K562 (cell line): ENCODE data around the gene PPP3CA. TPM values are rescaled to one million over a fixed set of nuclear protein-coding genes. Genes with fewer than 3 reads are reported as not detected.

Experiments used
- ATAC-seq: fragments of 200-7000 bp; cut with Tn5 transposase; 3 replicates; pipeline ENCODE4 v1.9.1; 2020; ENCODE audit warnings: moderate library complexity
- BruUV-seq: library from RNA; stranded (reverse); fragments of 400-500 nt; replicated peaks from 2 replicates; lab custom pipeline; 2021; lab: Mats Ljungman, UMichigan
- CTCF ChIA-PET: fragments of 300-600 bp; formaldehyde crosslinking; extraction: SDS; loops from one replicate; lab custom pipeline; 2021; ENCODE audit warnings: low intra/inter-chr PET ratio; lab: Yijun Ruan, JAX
- POLR2A ChIA-PET: fragments of 300-600, 350-650 bp; sonication (Branson Sonifier 250); formaldehyde crosslinking; extraction: SDS; loops from one replicate; lab custom pipeline; 2021; ENCODE audit warnings: antibody characterized with exemption, inconsistent platforms; lab: Yijun Ruan, JAX
- DNase-seq, 4 experiments: peaks; one replicate each; pipeline versions ENCODE4 v3.0.0 to v3.0.0-alpha.2; 2011 to 2018; ENCODE audit warnings: low spot score in 3 of 4, mixed read lengths in 3 of 4; ENCODE audit errors: extremely low read depth in 1 of 4
- FAIRE-seq: peaks from 2 replicates; lab custom pipeline; 2011; peaks lifted over from hg19 to GRCh38; lab: Jason Lieb, UNC
- H2AFZ ChIP-seq: 2 replicates; pipeline ENCODE4 v1.6.0; 2011; ENCODE audit warnings: low read depth, low read length, control low read depth, inconsistent platforms
- H3K27ac ChIP-seq: fragments of 200-600 bp; 3 replicates; pipeline ENCODE4 v1.8.0; 2011; ENCODE audit warnings: low read depth, mild to moderate bottlenecking, control low read depth, inconsistent platforms, low read length, moderate library complexity, mixed read lengths; ENCODE audit errors: extremely low read depth
- H3K27me3 ChIP-seq, 2 experiments: fragments of 300-600 bp in 1 of 2; 2 replicates in 1 of 2; 3 replicates in 1 of 2; pipeline versions ENCODE4 v1.6.0 to v1.8.0; 2011; ENCODE audit warnings: inconsistent platforms in 2 of 2, low read length in 2 of 2, mild to moderate bottlenecking in 1 of 2, mixed read lengths in 1 of 2, moderate library complexity in 1 of 2; ENCODE audit not compliant: control insufficient read depth in 2 of 2, insufficient read depth in 2 of 2
- H3K36me3 ChIP-seq: fragments of 300-600 bp; 3 replicates; pipeline ENCODE4 v1.8.0; 2011; ENCODE audit warnings: mild to moderate bottlenecking, low read length, inconsistent platforms; ENCODE audit not compliant: control insufficient read depth, insufficient read depth
- H3K4me1 ChIP-seq, 2 experiments: fragments of 200-600 bp in 1 of 2; replicated peaks in 1 of 2; 2 replicates in 1 of 2; 3 replicates in 1 of 2; pipeline versions ENCODE4 v1.5.1 to v1.8.0; 2011; ENCODE audit warnings: inconsistent platforms in 2 of 2, low read length in 2 of 2, mild to moderate bottlenecking in 1 of 2, mixed read lengths in 1 of 2, moderate library complexity in 1 of 2; ENCODE audit not compliant: control insufficient read depth in 2 of 2, insufficient read depth in 2 of 2
- H3K4me2 ChIP-seq: 2 replicates; pipeline ENCODE4 v1.6.1; 2011; ENCODE audit warnings: low read length, control low read depth, inconsistent platforms, mixed read lengths; ENCODE audit not compliant: insufficient read depth
- H3K4me3 ChIP-seq: fragments of 200-600 bp; sonication (generic), shearing (Covaris generic); 2 replicates; pipeline ENCODE4 v1.5.1; 2016; ENCODE audit warnings: control low read depth, inconsistent platforms
- H3K79me2 ChIP-seq: fragments of 200-600 bp; 3 replicates; pipeline ENCODE4 v1.8.0; 2011; ENCODE audit warnings: low read length, inconsistent platforms; ENCODE audit not compliant: control insufficient read depth, insufficient read depth
- H3K9ac ChIP-seq, 2 experiments: 2 replicates each; pipeline versions ENCODE4 v1.6.0 to v1.6.1; 2011; ENCODE audit warnings: low read depth in 2 of 2, low read length in 2 of 2, control low read depth in 1 of 2, inconsistent platforms in 1 of 2, mild to moderate bottlenecking in 1 of 2, mixed read lengths in 1 of 2; ENCODE audit not compliant: insufficient read depth in 1 of 2
- H3K9me1 ChIP-seq: one replicate; pipeline ENCODE4 v1.6.0; 2011; ENCODE audit warnings: inconsistent platforms, mild to moderate bottlenecking, low read length, moderate library complexity; ENCODE audit not compliant: control insufficient read depth, insufficient read depth
- H3K9me3 ChIP-seq: replicated peaks from 2 replicates; pipeline ENCODE4 v1.5.1; 2011; ENCODE audit warnings: low read depth, low read length, inconsistent platforms; ENCODE audit not compliant: control insufficient read depth, insufficient read depth
- H4K20me1 ChIP-seq: replicated peaks from 2 replicates; pipeline ENCODE4 v1.6.1; 2011; ENCODE audit warnings: low read length, inconsistent platforms, mixed read lengths; ENCODE audit not compliant: control insufficient read depth, insufficient read depth
- NFXL1 ChIP-seq: fragments of 450-650 bp; formaldehyde crosslinking; IDR thresholded peaks from 2 replicates; pipeline ENCODE4 v1.4.0; 2021; ENCODE audit warnings: mild to moderate bottlenecking
- RBM15 ChIP-seq: fragments of 200-400 bp; formaldehyde crosslinking; IDR thresholded peaks from 2 replicates; pipeline ENCODE4 v1.6.1; 2018; ENCODE audit warnings: mild to moderate bottlenecking, low read length, moderate library complexity; ENCODE audit not compliant: insufficient read depth
- ZNF217 ChIP-seq: sonication (generic); formaldehyde crosslinking; IDR thresholded peaks from 2 replicates; pipeline ENCODE4 v1.8.0; 2022; ENCODE audit warnings: mild to moderate bottlenecking, missing genetic modification reagents
- WGBS: fragments of 100-300 bp; shearing (Covaris generic); methylation state at CpG from one replicate; pipeline ENCODE4 v1.1.6; 2016; ENCODE audit warnings: low coverage, mixed read lengths; ENCODE audit not compliant: insufficient coverage; ENCODE audit errors: missing lambda C conversion rate; 5-methylcytosine and 5-hydroxymethylcytosine counted together
- in situ Hi-C: fragments of 300-500 bp; cut with MboI; formaldehyde crosslinking; loops from 4 replicates; pipeline ENCODE4 v1.15.0; 2018; ENCODE audit warnings: inconsistent platforms, mixed read lengths
- intact Hi-C: fragments of 100-400 bp; cut with micrococcal nuclease; formaldehyde crosslinking; loops from 2 replicates; pipeline ENCODE4 v1.14.2; 2022
- polyA plus RNA-seq, 8 experiments: library from polyadenylated mRNA; depleted of rRNA in 4 of 8; stranded (reverse) in 5 of 8; unstranded in 3 of 8; fragments of >200 nt; fragmentation: Nextera tagmentation in 2 of 8; fragmentation: Illumina TruSeq in 1 of 8; extraction: Ambion mirVana in 2 of 8; extraction: Trizol in 1 of 8; gene quantifications; 2 replicates each; pipeline versions ENCODE4 v1.2.1 to v1.2.3, GENCODE V29; 2011 to 2014; ENCODE audit warnings: inconsistent platforms in 1 of 8, missing spikeins in 1 of 8
- total RNA-seq, 7 experiments: library from RNA; depleted of rRNA in 6 of 7; stranded (reverse); fragments of >200 nt in 6 of 7; fragmentation: Illumina TruSeq in 2 of 7; extraction: Trizol in 2 of 7; gene quantifications; 2 replicates each; pipeline versions ENCODE4 v1.2.1 to v1.2.3, GENCODE V29; 2011 to 2021; ENCODE audit warnings: low replicate concordance in 1 of 7
- TF ChIP-seq, protein P1 (sequence below), 2 experiments: IDR thresholded peaks in 1 of 2; conservative IDR thresholded peaks in 1 of 2; 2 replicates each; pipeline ENCODE4 v1.6.1; 2016; ENCODE audit warnings: low read depth in 2 of 2, mild to moderate bottlenecking in 1 of 2, missing compliant biosample characterization in 1 of 2, missing genetic modification characterization in 1 of 2, moderate library complexity in 1 of 2
- TF ChIP-seq, protein P2 (sequence below): fragments of 450-650 bp; IDR thresholded peaks from 2 replicates; pipeline ENCODE4 v1.6.1; 2016; ENCODE audit warnings: mild to moderate bottlenecking, moderate library complexity

Gene PPP3CA
- total and polyA plus RNA-seq, 9 of the 15 experiments (the other 6 are each of a cell fraction or from before 2014, with no cell fraction given) = 0.94 to 3.2 (median 1.6) TPM

DNA sequence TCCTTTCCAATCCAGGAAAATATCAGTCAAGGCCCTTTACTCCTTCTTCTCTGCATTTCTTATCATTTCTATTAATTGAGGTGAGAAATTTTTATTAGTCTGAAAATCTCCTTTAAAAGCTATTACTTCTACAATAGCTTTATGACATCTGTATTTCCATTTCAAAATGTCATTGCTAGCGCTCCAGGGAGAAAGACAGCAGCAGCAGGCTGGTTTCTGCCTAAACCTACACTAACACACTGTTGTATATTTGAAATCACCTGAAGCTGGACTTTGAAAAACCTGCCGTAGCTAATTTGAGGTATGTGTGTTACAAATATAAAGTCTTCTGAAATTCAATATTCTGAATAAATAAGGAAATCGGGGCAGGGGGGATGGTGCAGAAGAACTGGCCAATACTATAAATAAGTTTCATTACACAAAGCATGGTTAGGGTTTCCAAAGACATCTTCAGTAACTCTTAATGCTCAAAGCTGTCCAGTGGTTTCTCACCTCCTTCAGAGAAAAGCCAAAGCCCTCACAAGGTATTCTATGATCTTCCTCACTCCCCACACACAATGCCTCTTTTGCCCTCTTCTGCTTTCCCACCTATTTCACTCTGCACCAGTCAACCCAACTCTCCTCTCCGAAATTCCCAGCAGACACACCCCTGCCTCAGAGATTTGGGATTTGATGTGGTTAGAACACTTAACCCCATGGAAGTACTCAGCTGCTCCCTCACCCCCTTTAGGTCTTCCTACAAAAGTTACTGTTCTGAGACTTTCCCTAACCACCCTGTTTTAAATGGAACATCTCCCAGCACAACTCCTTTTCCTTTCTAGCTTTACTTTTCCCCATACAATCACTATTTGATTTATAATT lies 122.7 kb downstream of the PPP3CA start:
- intact Hi-C loops = no loop called here
- no peak overlapping the region for H3K9ac ChIP-seq
- H4K20me1 ChIP-seq = no peaks in the 10 kb centered on the region
- no peak for DNase-seq
- ChIA-PET POLR2A (no interaction called here), CTCF (no interaction called here)
- 0% methylated on average over 4 of the region's 4 CpGs for WGBS
- in situ Hi-C loops = no loop called here
- no peak overlapping the region for H3K4me2 ChIP-seq
- no peak overlapping the region for H3K4me3 ChIP-seq
- H3K79me2 ChIP-seq = no peaks in the 10 kb centered on the region
- no peak for ATAC-seq
- FAIRE-seq = no peak
- no peak overlapping the region for H3K27ac ChIP-seq
- BruUV-seq = no TSS peak
- H3K36me3 ChIP-seq = no peaks in the 10 kb centered on the region
- H3K27me3 ChIP-seq = no peaks in the 10 kb centered on the region
- H3K4me1 ChIP-seq = no peaks in the 10 kb centered on the region
- no peak overlapping the region for H2AFZ ChIP-seq
- no peaks in the 10 kb centered on the region for H3K9me1 ChIP-seq
- H3K9me3 ChIP-seq = no peaks in the 10 kb centered on the region
- no peak for TF ChIP-seq ZNF217 (CRISPR knock-in tag)
- TF ChIP-seq, protein P1, sequence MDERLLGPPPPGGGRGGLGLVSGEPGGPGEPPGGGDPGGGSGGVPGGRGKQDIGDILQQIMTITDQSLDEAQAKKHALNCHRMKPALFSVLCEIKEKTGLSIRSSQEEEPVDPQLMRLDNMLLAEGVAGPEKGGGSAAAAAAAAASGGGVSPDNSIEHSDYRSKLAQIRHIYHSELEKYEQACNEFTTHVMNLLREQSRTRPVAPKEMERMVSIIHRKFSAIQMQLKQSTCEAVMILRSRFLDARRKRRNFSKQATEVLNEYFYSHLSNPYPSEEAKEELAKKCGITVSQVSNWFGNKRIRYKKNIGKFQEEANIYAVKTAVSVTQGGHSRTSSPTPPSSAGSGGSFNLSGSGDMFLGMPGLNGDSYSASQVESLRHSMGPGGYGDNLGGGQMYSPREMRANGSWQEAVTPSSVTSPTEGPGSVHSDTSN (CRISPR knock-in tag; IDR thresholded peaks at IDR 0.05; ENCODE audit: low read depth) = no peak
- TF ChIP-seq, protein P1 (tag; conservative IDR thresholded peaks at IDR 0.05; ENCODE audit: low read depth) = no peak
- no peak for TF ChIP-seq RBM15
- TF ChIP-seq, protein P2, sequence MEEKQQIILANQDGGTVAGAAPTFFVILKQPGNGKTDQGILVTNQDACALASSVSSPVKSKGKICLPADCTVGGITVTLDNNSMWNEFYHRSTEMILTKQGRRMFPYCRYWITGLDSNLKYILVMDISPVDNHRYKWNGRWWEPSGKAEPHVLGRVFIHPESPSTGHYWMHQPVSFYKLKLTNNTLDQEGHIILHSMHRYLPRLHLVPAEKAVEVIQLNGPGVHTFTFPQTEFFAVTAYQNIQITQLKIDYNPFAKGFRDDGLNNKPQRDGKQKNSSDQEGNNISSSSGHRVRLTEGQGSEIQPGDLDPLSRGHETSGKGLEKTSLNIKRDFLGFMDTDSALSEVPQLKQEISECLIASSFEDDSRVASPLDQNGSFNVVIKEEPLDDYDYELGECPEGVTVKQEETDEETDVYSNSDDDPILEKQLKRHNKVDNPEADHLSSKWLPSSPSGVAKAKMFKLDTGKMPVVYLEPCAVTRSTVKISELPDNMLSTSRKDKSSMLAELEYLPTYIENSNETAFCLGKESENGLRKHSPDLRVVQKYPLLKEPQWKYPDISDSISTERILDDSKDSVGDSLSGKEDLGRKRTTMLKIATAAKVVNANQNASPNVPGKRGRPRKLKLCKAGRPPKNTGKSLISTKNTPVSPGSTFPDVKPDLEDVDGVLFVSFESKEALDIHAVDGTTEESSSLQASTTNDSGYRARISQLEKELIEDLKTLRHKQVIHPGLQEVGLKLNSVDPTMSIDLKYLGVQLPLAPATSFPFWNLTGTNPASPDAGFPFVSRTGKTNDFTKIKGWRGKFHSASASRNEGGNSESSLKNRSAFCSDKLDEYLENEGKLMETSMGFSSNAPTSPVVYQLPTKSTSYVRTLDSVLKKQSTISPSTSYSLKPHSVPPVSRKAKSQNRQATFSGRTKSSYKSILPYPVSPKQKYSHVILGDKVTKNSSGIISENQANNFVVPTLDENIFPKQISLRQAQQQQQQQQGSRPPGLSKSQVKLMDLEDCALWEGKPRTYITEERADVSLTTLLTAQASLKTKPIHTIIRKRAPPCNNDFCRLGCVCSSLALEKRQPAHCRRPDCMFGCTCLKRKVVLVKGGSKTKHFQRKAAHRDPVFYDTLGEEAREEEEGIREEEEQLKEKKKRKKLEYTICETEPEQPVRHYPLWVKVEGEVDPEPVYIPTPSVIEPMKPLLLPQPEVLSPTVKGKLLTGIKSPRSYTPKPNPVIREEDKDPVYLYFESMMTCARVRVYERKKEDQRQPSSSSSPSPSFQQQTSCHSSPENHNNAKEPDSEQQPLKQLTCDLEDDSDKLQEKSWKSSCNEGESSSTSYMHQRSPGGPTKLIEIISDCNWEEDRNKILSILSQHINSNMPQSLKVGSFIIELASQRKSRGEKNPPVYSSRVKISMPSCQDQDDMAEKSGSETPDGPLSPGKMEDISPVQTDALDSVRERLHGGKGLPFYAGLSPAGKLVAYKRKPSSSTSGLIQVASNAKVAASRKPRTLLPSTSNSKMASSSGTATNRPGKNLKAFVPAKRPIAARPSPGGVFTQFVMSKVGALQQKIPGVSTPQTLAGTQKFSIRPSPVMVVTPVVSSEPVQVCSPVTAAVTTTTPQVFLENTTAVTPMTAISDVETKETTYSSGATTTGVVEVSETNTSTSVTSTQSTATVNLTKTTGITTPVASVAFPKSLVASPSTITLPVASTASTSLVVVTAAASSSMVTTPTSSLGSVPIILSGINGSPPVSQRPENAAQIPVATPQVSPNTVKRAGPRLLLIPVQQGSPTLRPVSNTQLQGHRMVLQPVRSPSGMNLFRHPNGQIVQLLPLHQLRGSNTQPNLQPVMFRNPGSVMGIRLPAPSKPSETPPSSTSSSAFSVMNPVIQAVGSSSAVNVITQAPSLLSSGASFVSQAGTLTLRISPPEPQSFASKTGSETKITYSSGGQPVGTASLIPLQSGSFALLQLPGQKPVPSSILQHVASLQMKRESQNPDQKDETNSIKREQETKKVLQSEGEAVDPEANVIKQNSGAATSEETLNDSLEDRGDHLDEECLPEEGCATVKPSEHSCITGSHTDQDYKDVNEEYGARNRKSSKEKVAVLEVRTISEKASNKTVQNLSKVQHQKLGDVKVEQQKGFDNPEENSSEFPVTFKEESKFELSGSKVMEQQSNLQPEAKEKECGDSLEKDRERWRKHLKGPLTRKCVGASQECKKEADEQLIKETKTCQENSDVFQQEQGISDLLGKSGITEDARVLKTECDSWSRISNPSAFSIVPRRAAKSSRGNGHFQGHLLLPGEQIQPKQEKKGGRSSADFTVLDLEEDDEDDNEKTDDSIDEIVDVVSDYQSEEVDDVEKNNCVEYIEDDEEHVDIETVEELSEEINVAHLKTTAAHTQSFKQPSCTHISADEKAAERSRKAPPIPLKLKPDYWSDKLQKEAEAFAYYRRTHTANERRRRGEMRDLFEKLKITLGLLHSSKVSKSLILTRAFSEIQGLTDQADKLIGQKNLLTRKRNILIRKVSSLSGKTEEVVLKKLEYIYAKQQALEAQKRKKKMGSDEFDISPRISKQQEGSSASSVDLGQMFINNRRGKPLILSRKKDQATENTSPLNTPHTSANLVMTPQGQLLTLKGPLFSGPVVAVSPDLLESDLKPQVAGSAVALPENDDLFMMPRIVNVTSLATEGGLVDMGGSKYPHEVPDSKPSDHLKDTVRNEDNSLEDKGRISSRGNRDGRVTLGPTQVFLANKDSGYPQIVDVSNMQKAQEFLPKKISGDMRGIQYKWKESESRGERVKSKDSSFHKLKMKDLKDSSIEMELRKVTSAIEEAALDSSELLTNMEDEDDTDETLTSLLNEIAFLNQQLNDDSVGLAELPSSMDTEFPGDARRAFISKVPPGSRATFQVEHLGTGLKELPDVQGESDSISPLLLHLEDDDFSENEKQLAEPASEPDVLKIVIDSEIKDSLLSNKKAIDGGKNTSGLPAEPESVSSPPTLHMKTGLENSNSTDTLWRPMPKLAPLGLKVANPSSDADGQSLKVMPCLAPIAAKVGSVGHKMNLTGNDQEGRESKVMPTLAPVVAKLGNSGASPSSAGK = no peak
- TF ChIP-seq NFXL1 = no peak
